ENCODE data around the gene STRIP1. TPM values are rescaled to one million over a fixed set of nuclear protein-coding genes. Genes with fewer than 3 reads are reported as not detected.

The STRIP1 gene
- total RNA-seq, 4 donors from 2014 or later = 43.0 to 71.0 (median 57.6) TPM

DNA sequence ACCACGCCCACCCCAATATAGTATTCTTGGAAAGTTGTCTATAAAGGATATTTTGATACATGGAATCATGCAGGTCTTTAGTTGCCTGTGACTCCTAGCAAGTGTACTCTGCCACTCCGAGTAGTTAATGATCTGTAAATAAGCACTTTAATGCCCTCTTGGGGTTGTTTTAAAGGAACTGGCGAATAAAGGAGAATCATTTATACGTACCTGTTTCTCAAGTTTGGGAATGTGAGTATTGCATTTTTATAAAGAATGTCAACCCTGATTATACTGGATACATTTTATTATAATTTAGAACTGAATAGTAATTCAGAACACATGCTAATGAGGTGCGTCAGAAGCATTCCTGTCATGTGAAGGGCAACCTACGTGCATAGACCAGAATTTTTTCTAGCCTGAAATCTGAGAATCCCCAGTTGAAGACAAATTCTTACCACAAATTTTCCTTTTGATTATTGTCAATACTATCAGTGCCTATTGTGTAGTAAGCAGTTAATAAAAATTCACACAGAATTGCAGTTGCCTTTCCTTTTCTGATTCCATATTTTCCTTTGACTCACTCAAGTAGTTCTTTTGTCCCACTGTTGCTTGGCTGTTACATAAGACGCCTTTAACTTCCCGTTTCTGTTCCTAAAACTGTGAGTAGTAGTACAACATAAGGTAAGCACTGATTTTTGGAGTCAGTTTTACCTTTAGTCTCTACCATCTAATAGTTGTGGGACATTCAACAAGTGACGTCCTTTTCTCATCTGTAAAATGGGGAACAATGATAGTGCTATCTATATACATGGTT lies 44.7 kb upstream of the STRIP1 start:
- DNase-seq (ENCODE audit: low spot score in 2 of 2) = no peak
- Histone ChIP-seq H3K4me1 (peaks cover 74% of the 10 kb centered on the region), H3K4me3 (no peak overlapping the region), H3K36me3 (no peaks in the 10 kb centered on the region), H3K9me3 (no peaks in the 10 kb centered on the region), H3K27ac (no peak overlapping the region), H3K27me3 (no peaks in the 10 kb centered on the region)
- 63% methylated on average over 9 of the region's 9 CpGs for WGBS
- TF ChIP-seq EP300 (IDR thresholded peaks at IDR 0.05) (no peak), POLR2A (IDR thresholded peaks at IDR 0.05) (no peak)

GRCh38 chr1:109990302-109990653 lies 44.1 kb upstream of the STRIP1 start:
- H3K27ac ChIP-seq = no peak overlapping the region
- DNase-seq (ENCODE audit: low spot score in 2 of 2) = no peak
- H3K4me3 ChIP-seq = no peak overlapping the region
- peaks cover 80% of the 10 kb centered on the region for H3K4me1 ChIP-seq
- no peaks in the 10 kb centered on the region for H3K36me3 ChIP-seq
- no peaks in the 10 kb centered on the region for H3K27me3 ChIP-seq
- no peaks in the 10 kb centered on the region for H3K9me3 ChIP-seq
- TF ChIP-seq CTCF (IDR thresholded peaks at IDR 0.05) (no peak), EP300 (IDR thresholded peaks at IDR 0.05) (no peak), POLR2A (IDR thresholded peaks at IDR 0.05) (no peak), POLR2AphosphoS5 (IDR thresholded peaks at IDR 0.05) (no peak)
- WGBS = 71% methylated on average over 2 of the region's 2 CpGs

- DNase-seq (ENCODE audit: low spot score in 2 of 2) = no peak
- WGBS = 76% methylated on average over 5 of the region's 5 CpGs
- Histone ChIP-seq H3K27me3 (no peaks in the 10 kb centered on the region), H3K27ac (no peak overlapping the region), H3K9me3 (no peaks in the 10 kb centered on the region), H3K36me3 (no peaks in the 10 kb centered on the region), H3K4me3 (no peak overlapping the region), H3K4me1 (peaks cover 72% of the 10 kb centered on the region)
- TF ChIP-seq CTCF (IDR thresholded peaks at IDR 0.05) (no peak), POLR2A (IDR thresholded peaks at IDR 0.05) (no peak), POLR2AphosphoS5 (IDR thresholded peaks at IDR 0.05) (no peak), EP300 (IDR thresholded peaks at IDR 0.05) (no peak)
These were observed 43.0 kb upstream of the STRIP1 start for GRCh38 chr1:109991400-109991925.

DNA sequence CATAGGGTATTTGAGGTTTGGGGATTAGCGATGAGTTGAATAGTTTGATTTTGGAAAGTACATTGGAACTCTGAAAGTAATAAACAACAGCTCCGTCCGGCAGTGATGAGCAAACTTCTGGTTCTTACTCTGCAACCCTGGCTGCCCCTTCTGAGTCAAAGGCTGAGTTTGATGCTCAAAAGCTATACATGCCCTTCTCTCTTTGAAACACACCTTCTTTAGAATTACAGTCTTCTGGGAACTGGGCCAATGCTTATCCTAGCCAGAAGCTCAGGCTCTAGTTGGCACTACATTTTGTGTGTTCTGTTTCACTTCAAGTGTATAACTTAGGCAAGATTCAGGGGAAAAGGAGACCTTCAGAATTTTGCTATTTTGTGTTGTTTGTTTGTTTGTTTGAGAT lies 40.5 kb upstream of the STRIP1 start:
- TF ChIP-seq POLR2A (IDR thresholded peaks at IDR 0.05) (no peak), CTCF (IDR thresholded peaks at IDR 0.05) (no peak), POLR2AphosphoS5 (IDR thresholded peaks at IDR 0.05) (no peak), EP300 (IDR thresholded peaks at IDR 0.05) (no peak)
- no peak for DNase-seq (ENCODE audit: low spot score in 2 of 2)
- Histone ChIP-seq H3K4me3 (no peak overlapping the region), H3K27ac (peak overlapping the region; percentile 27), H3K4me1 (peaks cover 67% of the 10 kb centered on the region), H3K27me3 (no peaks in the 10 kb centered on the region), H3K9me3 (no peaks in the 10 kb centered on the region), H3K36me3 (no peaks in the 10 kb centered on the region)
- WGBS = 61% methylated on average over 3 of the region's 3 CpGs

GRCh38 chr1:109994654-109995053 lies 39.8 kb upstream of the STRIP1 start:
- TF ChIP-seq CTCF (IDR thresholded peaks at IDR 0.05) = no peak
- TF ChIP-seq EP300 (IDR thresholded peaks at IDR 0.05) = no peak
- no peak for TF ChIP-seq POLR2AphosphoS5 (IDR thresholded peaks at IDR 0.05)
- TF ChIP-seq POLR2A (IDR thresholded peaks at IDR 0.05) = no peak
- Histone ChIP-seq H3K27ac (peak overlapping the region; percentile 27), H3K9me3 (no peaks in the 10 kb centered on the region), H3K4me3 (no peak overlapping the region), H3K27me3 (no peaks in the 10 kb centered on the region), H3K4me1 (peaks cover 59% of the 10 kb centered on the region), H3K36me3 (no peaks in the 10 kb centered on the region)
- no peak for DNase-seq (ENCODE audit: low spot score in 2 of 2)
- WGBS = 78% methylated on average over 1 of the region's 1 CpG
